Measurements from ENCODE around the gene IFT122.
"Not testable (repeated sequence)": the region's sequence is repeated elsewhere in the genome, so short reads cannot be mapped to it uniquely, and the experiment has no call there.

GRCh38 chr3:129495006-129495639 is 55.1 kb downstream of the IFT122 start:
- TF ChIP-seq CTCF, POLR2A (IDR thresholded peaks at IDR 0.05): not testable (repeated sequence)

Data from right lobe of liver (tissue), 4 donors.